ENCODE data around the gene FSTL5. TPM values are rescaled to one million over a fixed set of nuclear protein-coding genes. Genes with fewer than 3 reads are reported as not detected.
A peak's percentile ranks its signal among the peaks of the same experiment; 100 is the strongest.

FSTL5 gene
- total and polyA plus RNA-seq, 2 experiments from 2014 or later = 0.06 to 0.49 TPM

DNA sequence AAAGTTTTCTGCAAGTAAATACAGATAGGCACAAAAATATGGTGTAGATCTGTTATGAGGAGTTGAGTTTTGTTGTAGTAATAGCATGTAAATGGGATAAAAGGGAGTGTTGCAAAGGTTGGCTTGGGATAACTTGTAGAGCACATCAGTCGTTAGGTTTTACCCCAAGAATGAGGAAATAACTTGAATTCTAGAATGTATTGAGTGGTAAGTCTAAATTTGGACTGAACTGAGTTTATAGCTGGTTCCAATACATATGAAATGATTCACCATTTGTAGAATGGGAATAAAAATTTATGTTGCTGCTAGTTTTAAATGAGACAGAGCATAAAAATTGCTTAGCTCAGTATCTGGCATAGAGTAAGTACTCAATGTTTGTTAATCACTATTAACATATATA lies 719.2 kb downstream of the FSTL5 start:
- TF ChIP-seq ZNF114 (CRISPR knock-in tag; IDR thresholded peaks at IDR 0.05) (no peak), JUNB (IDR thresholded peaks at IDR 0.05; ENCODE audit: unreplicated experiment) (no peak), EZH2 (IDR thresholded peaks at IDR 0.05; ENCODE audit: low read depth, unreplicated experiment) (no peak)
- no peak overlapping the region for H3K4me2 ChIP-seq

DNA sequence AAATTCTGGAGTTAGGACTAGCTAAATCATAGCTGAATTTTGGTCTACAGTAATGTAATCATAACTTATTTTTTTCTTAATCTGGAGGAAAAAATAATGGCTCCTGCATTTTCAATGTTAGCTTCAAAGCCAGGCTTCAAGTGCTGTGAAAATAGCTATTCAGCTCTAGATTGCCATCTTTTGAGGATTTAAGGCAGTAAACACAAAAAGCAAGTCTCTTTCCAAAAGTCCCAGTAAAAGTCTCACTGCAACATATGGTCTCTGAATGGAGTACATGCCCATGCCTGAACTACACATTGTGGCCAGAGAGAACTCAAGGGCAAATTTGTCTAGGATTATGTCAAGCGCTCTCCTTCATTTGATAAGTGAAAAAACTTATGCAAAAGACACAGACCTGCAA lies 720.9 kb downstream of the FSTL5 start:
- no peaks in the 10 kb centered on the region for H3K36me3 ChIP-seq (ENCODE audit: insufficient read depth)
- no peaks in the 10 kb centered on the region for H3F3A ChIP-seq (replicated peaks; ENCODE audit: low read depth)
- no peak overlapping the region for H3K4me3 Mint-ChIP-seq
- H3K4me3 ChIP-seq = no peak overlapping the region
- no peaks in the 10 kb centered on the region for H3K36me3 Mint-ChIP-seq (ENCODE audit: low read depth)
- H3K27me3 ChIP-seq (ENCODE audit: insufficient read depth) = no peaks in the 10 kb centered on the region
- H3K27me3 Mint-ChIP-seq (ENCODE audit: insufficient read depth, low read depth, poor library complexity) = no peaks in the 10 kb centered on the region
- no peaks in the 10 kb centered on the region; the same call in 1 of the 2 replicates for H3K4me1 ChIP-seq (ENCODE audit: insufficient read depth)
- no peaks in the 10 kb centered on the region for H4K20me1 ChIP-seq (replicated peaks; ENCODE audit: insufficient read depth)
- H3K27ac ChIP-seq (ENCODE audit: low read depth) = no peak overlapping the region
- H3K4me1 Mint-ChIP-seq = peaks cover 11% of the 10 kb centered on the region
- no peak overlapping the region for H3K4me2 ChIP-seq
- DNase-seq (ENCODE audit: low spot score) (no peak), ATAC-seq (no peak)
- H3K9me2 ChIP-seq (ENCODE audit: insufficient read depth) = no peaks in the 10 kb centered on the region
- peak overlapping the region; percentile 56; the same call in 1 of the 2 replicates for H2AFZ ChIP-seq
- no peak overlapping the region for H3K27ac Mint-ChIP-seq
- H3K79me2 ChIP-seq (replicated peaks; ENCODE audit: insufficient read depth) = no peaks in the 10 kb centered on the region
- TF ChIP-seq, protein P1, sequence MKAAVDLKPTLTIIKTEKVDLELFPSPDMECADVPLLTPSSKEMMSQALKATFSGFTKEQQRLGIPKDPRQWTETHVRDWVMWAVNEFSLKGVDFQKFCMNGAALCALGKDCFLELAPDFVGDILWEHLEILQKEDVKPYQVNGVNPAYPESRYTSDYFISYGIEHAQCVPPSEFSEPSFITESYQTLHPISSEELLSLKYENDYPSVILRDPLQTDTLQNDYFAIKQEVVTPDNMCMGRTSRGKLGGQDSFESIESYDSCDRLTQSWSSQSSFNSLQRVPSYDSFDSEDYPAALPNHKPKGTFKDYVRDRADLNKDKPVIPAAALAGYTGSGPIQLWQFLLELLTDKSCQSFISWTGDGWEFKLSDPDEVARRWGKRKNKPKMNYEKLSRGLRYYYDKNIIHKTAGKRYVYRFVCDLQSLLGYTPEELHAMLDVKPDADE (IDR thresholded peaks at IDR 0.05) = no peak
- TF ChIP-seq, protein P2, sequence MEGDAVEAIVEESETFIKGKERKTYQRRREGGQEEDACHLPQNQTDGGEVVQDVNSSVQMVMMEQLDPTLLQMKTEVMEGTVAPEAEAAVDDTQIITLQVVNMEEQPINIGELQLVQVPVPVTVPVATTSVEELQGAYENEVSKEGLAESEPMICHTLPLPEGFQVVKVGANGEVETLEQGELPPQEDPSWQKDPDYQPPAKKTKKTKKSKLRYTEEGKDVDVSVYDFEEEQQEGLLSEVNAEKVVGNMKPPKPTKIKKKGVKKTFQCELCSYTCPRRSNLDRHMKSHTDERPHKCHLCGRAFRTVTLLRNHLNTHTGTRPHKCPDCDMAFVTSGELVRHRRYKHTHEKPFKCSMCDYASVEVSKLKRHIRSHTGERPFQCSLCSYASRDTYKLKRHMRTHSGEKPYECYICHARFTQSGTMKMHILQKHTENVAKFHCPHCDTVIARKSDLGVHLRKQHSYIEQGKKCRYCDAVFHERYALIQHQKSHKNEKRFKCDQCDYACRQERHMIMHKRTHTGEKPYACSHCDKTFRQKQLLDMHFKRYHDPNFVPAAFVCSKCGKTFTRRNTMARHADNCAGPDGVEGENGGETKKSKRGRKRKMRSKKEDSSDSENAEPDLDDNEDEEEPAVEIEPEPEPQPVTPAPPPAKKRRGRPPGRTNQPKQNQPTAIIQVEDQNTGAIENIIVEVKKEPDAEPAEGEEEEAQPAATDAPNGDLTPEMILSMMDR (conservative IDR thresholded peaks at IDR 0.05; ENCODE audit: low read depth in 2 of 2) = peak in 1 of 2 experiments; percentile 29; a peak in 1 of 4 replicates
- TF ChIP-seq STAT1 (IDR thresholded peaks at IDR 0.05; ENCODE audit: unreplicated experiment) = no peak
- H3K9me3 Mint-ChIP-seq = no peaks in the 10 kb centered on the region

More for the DNA sequence above, 719.2 kb downstream of the FSTL5 start:
- H3K4me3 ChIP-seq = no peak overlapping the region
- Mint-ChIP-seq H3K27ac (no peak overlapping the region), H3K36me3 (ENCODE audit: low read depth) (no peaks in the 10 kb centered on the region), H3K4me1 (peaks cover 19% of the 10 kb centered on the region), H3K4me3 (no peak overlapping the region), H3K9me3 (no peaks in the 10 kb centered on the region), H3K27me3 (ENCODE audit: insufficient read depth, low read depth, poor library complexity) (no peaks in the 10 kb centered on the region)
- no peak overlapping the region for H3K27ac ChIP-seq (ENCODE audit: low read depth)
- H3K79me2 ChIP-seq (replicated peaks; ENCODE audit: insufficient read depth) = no peaks in the 10 kb centered on the region
- H4K20me1 ChIP-seq (replicated peaks; ENCODE audit: insufficient read depth) = no peaks in the 10 kb centered on the region
- DNase-seq (ENCODE audit: low spot score) (no peak), ATAC-seq (no peak)
- no peaks in the 10 kb centered on the region for H3K27me3 ChIP-seq (ENCODE audit: insufficient read depth)
- no peak overlapping the region for H2AFZ ChIP-seq
- no peaks in the 10 kb centered on the region for H3K9me2 ChIP-seq (ENCODE audit: insufficient read depth)
- no peaks in the 10 kb centered on the region for H3F3A ChIP-seq (replicated peaks; ENCODE audit: low read depth)
- no peaks in the 10 kb centered on the region for H3K36me3 ChIP-seq (ENCODE audit: insufficient read depth)
- H3K4me1 ChIP-seq (ENCODE audit: insufficient read depth) = no peaks in the 10 kb centered on the region; the same call in 1 of the 2 replicates

DNA sequence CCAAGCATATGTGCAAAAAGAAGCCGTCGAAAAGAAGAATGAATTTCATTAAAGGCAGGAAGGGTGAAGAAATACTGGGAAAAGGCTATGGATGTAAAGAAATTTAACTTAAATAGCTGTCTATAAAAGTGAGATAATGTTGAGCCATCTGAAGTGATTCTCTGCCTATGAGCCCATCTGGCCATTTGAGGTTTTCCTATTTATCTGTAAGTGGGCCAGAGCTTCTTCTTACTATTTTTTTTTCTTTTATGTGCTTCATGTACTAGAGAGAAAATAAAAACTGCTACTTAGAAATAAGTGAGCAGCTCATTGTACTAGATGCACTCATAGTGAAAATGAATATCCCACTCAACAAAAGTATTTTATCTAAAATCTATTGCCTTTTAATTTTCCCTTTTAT lies 725.7 kb downstream of the FSTL5 start:
- Histone ChIP-seq H3K79me2 (replicated peaks; ENCODE audit: insufficient read depth) (no peaks in the 10 kb centered on the region), H2AFZ (no peak overlapping the region), H3K36me3 (ENCODE audit: insufficient read depth) (no peaks in the 10 kb centered on the region), H3K9me2 (ENCODE audit: insufficient read depth) (no peaks in the 10 kb centered on the region), H3K27me3 (ENCODE audit: insufficient read depth) (no peaks in the 10 kb centered on the region), H3F3A (replicated peaks; ENCODE audit: low read depth) (no peaks in the 10 kb centered on the region), H3K4me1 (ENCODE audit: insufficient read depth) (no peaks in the 10 kb centered on the region), H4K20me1 (replicated peaks; ENCODE audit: insufficient read depth) (no peaks in the 10 kb centered on the region), H3K4me2 (no peak overlapping the region), H3K27ac (ENCODE audit: low read depth) (no peak overlapping the region), H3K4me3 (no peak overlapping the region)
- H3K27me3 Mint-ChIP-seq (ENCODE audit: insufficient read depth, low read depth, poor library complexity) = no peaks in the 10 kb centered on the region
- H3K36me3 Mint-ChIP-seq (ENCODE audit: low read depth) = peaks cover 3% of the 10 kb centered on the region; the same call in 1 of the 3 replicates
- peaks cover 3% of the 10 kb centered on the region; the same call in 2 of the 3 replicates for H3K9me3 Mint-ChIP-seq
- no peak overlapping the region for H3K4me3 Mint-ChIP-seq
- no peaks in the 10 kb centered on the region for H3K4me1 Mint-ChIP-seq
- ATAC-seq = no peak
- no peak overlapping the region for H3K27ac Mint-ChIP-seq
- DNase-seq (ENCODE audit: low spot score) = no peak
- TF ChIP-seq, protein P3, sequence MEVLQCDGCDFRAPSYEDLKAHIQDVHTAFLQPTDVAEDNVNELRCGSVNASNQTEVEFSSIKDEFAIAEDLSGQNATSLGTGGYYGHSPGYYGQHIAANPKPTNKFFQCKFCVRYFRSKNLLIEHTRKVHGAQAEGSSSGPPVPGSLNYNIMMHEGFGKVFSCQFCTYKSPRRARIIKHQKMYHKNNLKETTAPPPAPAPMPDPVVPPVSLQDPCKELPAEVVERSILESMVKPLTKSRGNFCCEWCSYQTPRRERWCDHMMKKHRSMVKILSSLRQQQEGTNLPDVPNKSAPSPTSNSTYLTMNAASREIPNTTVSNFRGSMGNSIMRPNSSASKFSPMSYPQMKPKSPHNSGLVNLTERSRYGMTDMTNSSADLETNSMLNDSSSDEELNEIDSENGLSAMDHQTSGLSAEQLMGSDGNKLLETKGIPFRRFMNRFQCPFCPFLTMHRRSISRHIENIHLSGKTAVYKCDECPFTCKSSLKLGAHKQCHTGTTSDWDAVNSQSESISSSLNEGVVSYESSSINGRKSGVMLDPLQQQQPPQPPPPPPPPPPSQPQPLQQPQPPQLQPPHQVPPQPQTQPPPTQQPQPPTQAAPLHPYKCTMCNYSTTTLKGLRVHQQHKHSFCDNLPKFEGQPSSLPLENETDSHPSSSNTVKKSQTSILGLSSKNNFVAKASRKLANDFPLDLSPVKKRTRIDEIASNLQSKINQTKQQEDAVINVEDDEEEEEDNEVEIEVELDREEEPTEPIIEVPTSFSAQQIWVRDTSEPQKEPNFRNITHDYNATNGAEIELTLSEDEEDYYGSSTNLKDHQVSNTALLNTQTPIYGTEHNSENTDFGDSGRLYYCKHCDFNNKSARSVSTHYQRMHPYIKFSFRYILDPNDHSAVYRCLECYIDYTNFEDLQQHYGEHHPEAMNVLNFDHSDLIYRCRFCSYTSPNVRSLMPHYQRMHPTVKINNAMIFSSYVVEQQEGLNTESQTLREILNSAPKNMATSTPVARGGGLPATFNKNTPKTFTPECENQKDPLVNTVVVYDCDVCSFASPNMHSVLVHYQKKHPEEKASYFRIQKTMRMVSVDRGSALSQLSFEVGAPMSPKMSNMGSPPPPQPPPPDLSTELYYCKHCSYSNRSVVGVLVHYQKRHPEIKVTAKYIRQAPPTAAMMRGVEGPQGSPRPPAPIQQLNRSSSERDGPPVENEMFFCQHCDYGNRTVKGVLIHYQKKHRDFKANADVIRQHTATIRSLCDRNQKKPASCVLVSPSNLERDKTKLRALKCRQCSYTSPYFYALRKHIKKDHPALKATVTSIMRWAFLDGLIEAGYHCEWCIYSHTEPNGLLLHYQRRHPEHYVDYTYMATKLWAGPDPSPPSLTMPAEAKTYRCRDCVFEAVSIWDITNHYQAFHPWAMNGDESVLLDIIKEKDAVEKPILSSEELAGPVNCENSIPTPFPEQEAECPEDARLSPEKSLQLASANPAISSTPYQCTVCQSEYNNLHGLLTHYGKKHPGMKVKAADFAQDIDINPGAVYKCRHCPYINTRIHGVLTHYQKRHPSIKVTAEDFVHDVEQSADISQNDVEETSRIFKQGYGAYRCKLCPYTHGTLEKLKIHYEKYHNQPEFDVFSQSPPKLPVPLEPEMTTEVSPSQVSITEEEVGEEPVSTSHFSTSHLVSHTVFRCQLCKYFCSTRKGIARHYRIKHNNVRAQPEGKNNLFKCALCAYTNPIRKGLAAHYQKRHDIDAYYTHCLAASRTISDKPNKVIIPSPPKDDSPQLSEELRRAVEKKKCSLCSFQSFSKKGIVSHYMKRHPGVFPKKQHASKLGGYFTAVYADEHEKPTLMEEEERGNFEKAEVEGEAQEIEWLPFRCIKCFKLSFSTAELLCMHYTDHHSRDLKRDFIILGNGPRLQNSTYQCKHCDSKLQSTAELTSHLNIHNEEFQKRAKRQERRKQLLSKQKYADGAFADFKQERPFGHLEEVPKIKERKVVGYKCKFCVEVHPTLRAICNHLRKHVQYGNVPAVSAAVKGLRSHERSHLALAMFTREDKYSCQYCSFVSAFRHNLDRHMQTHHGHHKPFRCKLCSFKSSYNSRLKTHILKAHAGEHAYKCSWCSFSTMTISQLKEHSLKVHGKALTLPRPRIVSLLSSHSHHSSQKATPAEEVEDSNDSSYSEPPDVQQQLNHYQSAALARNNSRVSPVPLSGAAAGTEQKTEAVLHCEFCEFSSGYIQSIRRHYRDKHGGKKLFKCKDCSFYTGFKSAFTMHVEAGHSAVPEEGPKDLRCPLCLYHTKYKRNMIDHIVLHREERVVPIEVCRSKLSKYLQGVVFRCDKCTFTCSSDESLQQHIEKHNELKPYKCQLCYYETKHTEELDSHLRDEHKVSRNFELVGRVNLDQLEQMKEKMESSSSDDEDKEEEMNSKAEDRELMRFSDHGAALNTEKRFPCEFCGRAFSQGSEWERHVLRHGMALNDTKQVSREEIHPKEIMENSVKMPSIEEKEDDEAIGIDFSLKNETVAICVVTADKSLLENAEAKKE (CRISPR knock-in tag; IDR thresholded peaks at IDR 0.05) = no peak
